ENCODE data around the gene TRMT13. TPM values are rescaled to one million over a fixed set of nuclear protein-coding genes. Genes with fewer than 3 reads are reported as not detected.

TRMT13 gene
- total RNA-seq, 1 donor from 2014 or later, result 28.8 TPM

- no peaks in the 10 kb centered on the region for H3K9me3 ChIP-seq (ENCODE audit: low read depth)
- no peaks in the 10 kb centered on the region for H4K20me1 ChIP-seq (ENCODE audit: low read depth)
- TF ChIP-seq EZH2 (IDR thresholded peaks at IDR 0.05), result no peak
- TF ChIP-seq EZH2phosphoT487 (IDR thresholded peaks at IDR 0.05), result no peak
- no peak for TF ChIP-seq CTCF (IDR thresholded peaks at IDR 0.05)
- peaks cover 11% of the 10 kb centered on the region for H3K4me1 ChIP-seq
- Mint-ChIP-seq H3K9me3 (no peaks in the 10 kb centered on the region), H3K4me1 (peaks cover 6% of the 10 kb centered on the region), H3K27ac (no peak overlapping the region), H3K4me3 (no peak overlapping the region), H3K27me3 (ENCODE audit: insufficient read depth, low read depth) (no peaks in the 10 kb centered on the region), H3K36me3 (no peaks in the 10 kb centered on the region)
- no peaks in the 10 kb centered on the region for H3K79me2 ChIP-seq (ENCODE audit: low read depth)
- no peak overlapping the region for H3K4me2 ChIP-seq
- H3K27ac ChIP-seq, result no peak overlapping the region
- H2AFZ ChIP-seq (replicated peaks), result no peak overlapping the region
- H3F3A ChIP-seq (ENCODE audit: low read depth), result peaks cover 14% of the 10 kb centered on the region
- no peak for DNase-seq (ENCODE audit: low spot score)
- H3K36me3 ChIP-seq, result no peaks in the 10 kb centered on the region
- H3K9ac ChIP-seq, result no peak overlapping the region
- H3K27me3 ChIP-seq, result no peaks in the 10 kb centered on the region
- H3K4me3 ChIP-seq, result no peak overlapping the region
Measured at GRCh38 chr1:100162881-100163280, 29.9 kb downstream of the TRMT13 start.

GRCh38 chr1:100164216-100164615, 31.3 kb downstream of the TRMT13 start:
- Mint-ChIP-seq H3K4me3 (no peak overlapping the region), H3K27ac (peak overlapping the region; percentile 96)
- H3K27ac ChIP-seq, result peak overlapping the region; percentile 86

GRCh38 chr1:100164702-100165101, 31.7 kb downstream of the TRMT13 start:
- Histone ChIP-seq H3K4me1 (peaks cover 11% of the 10 kb centered on the region), H3F3A (ENCODE audit: low read depth) (peaks cover 14% of the 10 kb centered on the region), H3K79me2 (ENCODE audit: low read depth) (no peaks in the 10 kb centered on the region), H3K4me2 (peak overlapping the region; percentile 70), H3K4me3 (no peak overlapping the region), H2AFZ (replicated peaks) (no peak overlapping the region), H3K27ac (peak overlapping the region; percentile 86), H4K20me1 (ENCODE audit: low read depth) (no peaks in the 10 kb centered on the region), H3K9ac (no peak overlapping the region), H3K27me3 (no peaks in the 10 kb centered on the region), H3K36me3 (no peaks in the 10 kb centered on the region), H3K9me3 (ENCODE audit: low read depth) (no peaks in the 10 kb centered on the region)
- Mint-ChIP-seq H3K9me3 (no peaks in the 10 kb centered on the region), H3K27ac (no peak overlapping the region), H3K27me3 (ENCODE audit: insufficient read depth, low read depth) (no peaks in the 10 kb centered on the region), H3K36me3 (no peaks in the 10 kb centered on the region), H3K4me1 (peaks cover 6% of the 10 kb centered on the region), H3K4me3 (no peak overlapping the region)
- TF ChIP-seq CTCF (IDR thresholded peaks at IDR 0.05) (no peak), EZH2phosphoT487 (IDR thresholded peaks at IDR 0.05) (no peak), EZH2 (IDR thresholded peaks at IDR 0.05) (no peak)
- DNase-seq (ENCODE audit: low spot score), result no peak

More at GRCh38 chr1:100164216-100164615, 31.3 kb downstream of the TRMT13 start:
- Histone ChIP-seq H3K27me3 (no peaks in the 10 kb centered on the region), H3K4me2 (peak overlapping the region; percentile 70), H4K20me1 (ENCODE audit: low read depth) (no peaks in the 10 kb centered on the region), H3K4me1 (peaks cover 11% of the 10 kb centered on the region), H3K4me3 (no peak overlapping the region), H3K36me3 (no peaks in the 10 kb centered on the region), H3K9me3 (ENCODE audit: low read depth) (no peaks in the 10 kb centered on the region), H3K79me2 (ENCODE audit: low read depth) (no peaks in the 10 kb centered on the region), H3F3A (ENCODE audit: low read depth) (peaks cover 14% of the 10 kb centered on the region), H3K9ac (no peak overlapping the region), H2AFZ (replicated peaks) (peak overlapping the region; percentile 7)
- peaks cover 6% of the 10 kb centered on the region for H3K4me1 Mint-ChIP-seq
- no peaks in the 10 kb centered on the region for H3K27me3 Mint-ChIP-seq (ENCODE audit: insufficient read depth, low read depth)
- no peaks in the 10 kb centered on the region for H3K36me3 Mint-ChIP-seq
- TF ChIP-seq CTCF (IDR thresholded peaks at IDR 0.05) (no peak), EZH2 (IDR thresholded peaks at IDR 0.05) (no peak), EZH2phosphoT487 (IDR thresholded peaks at IDR 0.05) (no peak)
- DNase-seq (ENCODE audit: low spot score), result peak; percentile 82
- H3K9me3 Mint-ChIP-seq, result no peaks in the 10 kb centered on the region
